ENCODE data around the gene OASL.

Gene OASL

DNA sequence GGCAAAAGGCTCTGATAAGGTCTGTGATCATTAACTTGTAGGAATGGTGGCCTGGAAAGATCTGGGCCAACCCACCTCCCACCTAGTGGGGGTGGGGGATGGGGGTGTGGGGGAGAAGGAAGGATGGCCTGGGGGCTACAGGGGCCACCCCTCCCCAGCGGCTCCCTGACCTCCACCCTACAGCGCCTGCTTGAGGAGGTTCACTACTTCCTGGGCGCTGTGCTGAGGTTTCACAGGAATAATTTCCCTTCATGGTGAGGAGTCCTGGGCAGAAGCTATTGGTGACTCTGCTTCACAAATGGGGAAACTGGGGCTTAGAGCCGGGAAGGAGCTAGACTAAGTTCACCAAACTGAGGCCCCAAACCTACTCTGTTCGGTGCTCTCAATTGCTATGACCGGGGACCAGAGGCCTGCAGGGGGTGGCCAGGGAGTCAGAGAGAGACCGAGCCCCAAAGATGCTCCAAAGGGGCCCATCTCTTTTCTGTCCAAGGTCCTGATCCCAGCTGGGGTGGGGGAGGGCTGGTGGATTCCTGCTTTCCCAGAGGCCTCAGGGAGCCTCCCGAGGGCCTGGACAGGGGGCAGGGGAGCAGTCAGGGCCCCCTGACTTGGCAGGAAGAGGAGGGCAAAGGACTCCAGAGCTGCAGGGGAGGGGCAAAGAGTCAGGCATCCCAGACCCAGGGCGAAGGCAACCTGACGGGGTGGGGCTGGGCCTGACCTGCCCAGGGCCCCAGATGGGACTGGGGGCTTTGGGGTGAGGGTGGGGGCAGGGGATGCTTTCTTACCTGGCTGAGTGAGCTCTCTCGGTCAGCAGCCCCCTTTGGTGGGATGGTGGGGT is 59.0 kb downstream of the OASL start:
- no peaks in the 10 kb centered on the region for H3K27me3 ChIP-seq (ENCODE audit: control insufficient read depth in 1 of 2, insufficient read depth in 2 of 2, low read length in 2 of 2)
- H3K36me3 ChIP-seq (ENCODE audit: control insufficient read depth in 1 of 2, insufficient read depth in 2 of 2, low read length in 2 of 2), result peaks cover 2 to 5% of the 10 kb centered on the region in 2 donors
- H3K4me1 ChIP-seq (ENCODE audit: control insufficient read depth in 1 of 2, insufficient read depth in 2 of 2, low read length in 2 of 2), result peaks cover 22 to 34% of the 10 kb centered on the region in 2 donors
- peak overlapping the region; percentile 84 to 86 for H3K4me3 ChIP-seq (ENCODE audit: low read depth in 1 of 2, low read length in 2 of 2)
- no peaks in the 10 kb centered on the region for H3K9me3 ChIP-seq (ENCODE audit: control insufficient read depth in 1 of 2, low read length in 2 of 2)
- H3K27ac ChIP-seq (ENCODE audit: low read depth, low read length), result peak overlapping the region; percentile 75
- peak overlapping the region; percentile 87 to 88 for H3K9ac ChIP-seq (ENCODE audit: low read depth in 1 of 2, low read length in 2 of 2)

GRCh38 chr12:120979220-120979861 is 59.7 kb downstream of the OASL start:
- peak overlapping the region; percentile 87 to 88 for H3K9ac ChIP-seq (ENCODE audit: low read depth in 1 of 2, low read length in 2 of 2)
- H3K4me3 ChIP-seq (ENCODE audit: low read depth in 1 of 2, low read length in 2 of 2), result peak overlapping the region; percentile 84 to 86
- no peaks in the 10 kb centered on the region for H3K27me3 ChIP-seq (ENCODE audit: control insufficient read depth in 1 of 2, insufficient read depth in 2 of 2, low read length in 2 of 2)

GRCh38 chr12:120978296-120979219 is 60.5 kb downstream of the OASL start, which contains the start of gene HNF1A:
TSS of gene HNF1A (plus strand) at chr12:120978543. CDS start at chr12:120978769, 226 bp downstream.
- H3K4me1 ChIP-seq (ENCODE audit: control insufficient read depth in 1 of 2, insufficient read depth in 2 of 2, low read length in 2 of 2), result peaks cover 19 to 29% of the 10 kb centered on the region in 2 donors
- peaks cover 5 to 9% of the 10 kb centered on the region in 2 donors for H3K36me3 ChIP-seq (ENCODE audit: control insufficient read depth in 1 of 2, insufficient read depth in 2 of 2, low read length in 2 of 2)
- no peaks in the 10 kb centered on the region for H3K9me3 ChIP-seq (ENCODE audit: control insufficient read depth in 1 of 2, low read length in 2 of 2)
- peak within 1 kb of the TSS; percentile 87 to 88 for H3K9ac ChIP-seq (ENCODE audit: low read depth in 1 of 2, low read length in 2 of 2)
- H3K27me3 ChIP-seq (ENCODE audit: control insufficient read depth in 1 of 2, insufficient read depth in 2 of 2, low read length in 2 of 2), result no peaks in the 10 kb centered on the region
- peak within 1 kb of the TSS; percentile 84 to 86 for H3K4me3 ChIP-seq (ENCODE audit: low read depth in 1 of 2, low read length in 2 of 2)
- peak within 1 kb of the TSS; percentile 84 for H3K27ac ChIP-seq (ENCODE audit: low read depth, low read length)

More at GRCh38 chr12:120979220-120979861, 59.7 kb downstream of the OASL start:
- peaks cover 2 to 5% of the 10 kb centered on the region in 2 donors for H3K36me3 ChIP-seq (ENCODE audit: control insufficient read depth in 1 of 2, insufficient read depth in 2 of 2, low read length in 2 of 2)
- H3K9me3 ChIP-seq (ENCODE audit: control insufficient read depth in 1 of 2, low read length in 2 of 2), result no peaks in the 10 kb centered on the region
- H3K4me1 ChIP-seq (ENCODE audit: control insufficient read depth in 1 of 2, insufficient read depth in 2 of 2, low read length in 2 of 2), result peaks cover 22 to 28% of the 10 kb centered on the region in 2 donors
- peak overlapping the region; percentile 84 for H3K27ac ChIP-seq (ENCODE audit: low read depth, low read length)

DNA sequence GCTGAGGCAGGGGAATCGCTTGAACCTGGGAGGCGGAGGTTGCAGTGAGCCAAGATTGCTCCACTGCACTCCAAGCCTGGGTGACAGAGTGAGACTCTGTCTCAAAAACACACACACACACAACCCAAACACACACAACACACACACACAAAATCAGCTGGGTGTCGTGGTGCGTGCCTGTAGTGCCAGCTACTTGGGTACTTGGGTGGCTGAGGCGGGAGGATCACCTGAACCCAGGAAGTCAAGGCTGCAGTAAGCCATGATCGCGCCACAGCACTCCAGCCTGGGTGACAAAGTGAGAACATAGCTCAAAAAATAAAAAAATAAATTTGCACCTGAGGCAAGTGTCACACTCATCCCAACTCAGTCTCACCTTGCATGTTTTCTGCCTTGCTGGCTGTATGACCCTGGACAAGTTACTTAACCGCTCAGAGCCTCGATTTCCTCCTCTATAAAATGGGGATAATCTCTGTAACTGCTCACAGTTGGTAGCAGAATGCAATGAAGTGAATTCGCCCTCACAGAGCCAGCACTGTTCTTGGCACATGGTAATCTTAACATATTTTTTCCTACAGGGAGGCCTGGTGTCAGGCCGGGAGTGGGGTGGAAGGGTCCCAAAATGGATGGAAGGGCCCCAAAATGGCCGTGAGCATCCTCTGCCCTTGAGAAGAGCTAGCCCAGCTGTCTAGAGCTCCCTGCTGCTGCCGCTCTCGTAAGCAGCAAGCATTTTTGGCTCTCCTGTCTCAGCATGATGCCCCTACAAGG is 61.3 kb downstream of the OASL start:
- Histone ChIP-seq H3K4me3 (ENCODE audit: low read depth in 1 of 2, low read length in 2 of 2) (peak overlapping the region; percentile 84 to 86), H3K4me1 (ENCODE audit: control insufficient read depth in 1 of 2, insufficient read depth in 2 of 2, low read length in 2 of 2) (peaks cover 18 to 27% of the 10 kb centered on the region in 2 donors), H3K9ac (ENCODE audit: low read depth in 1 of 2, low read length in 2 of 2) (peak overlapping the region; percentile 64 to 88), H3K27ac (ENCODE audit: low read depth, low read length) (peak overlapping the region; percentile 47), H3K36me3 (ENCODE audit: control insufficient read depth in 1 of 2, insufficient read depth in 2 of 2, low read length in 2 of 2) (peaks cover 7 to 15% of the 10 kb centered on the region in 2 donors), H3K9me3 (ENCODE audit: control insufficient read depth in 1 of 2, low read length in 2 of 2) (no peaks in the 10 kb centered on the region), H3K27me3 (ENCODE audit: control insufficient read depth in 1 of 2, insufficient read depth in 2 of 2, low read length in 2 of 2) (no peaks in the 10 kb centered on the region)

- H3K36me3 ChIP-seq (ENCODE audit: control insufficient read depth in 1 of 2, insufficient read depth in 2 of 2, low read length in 2 of 2), result peaks cover 13 to 36% of the 10 kb centered on the region in 2 donors
- no peaks in the 10 kb centered on the region for H3K27me3 ChIP-seq (ENCODE audit: control insufficient read depth in 1 of 2, insufficient read depth in 2 of 2, low read length in 2 of 2)
- no peak overlapping the region for H3K27ac ChIP-seq (ENCODE audit: low read depth, low read length)
- H3K9me3 ChIP-seq (ENCODE audit: control insufficient read depth in 1 of 2, low read length in 2 of 2), result no peaks in the 10 kb centered on the region
- no peak overlapping the region for H3K4me3 ChIP-seq (ENCODE audit: low read depth in 1 of 2, low read length in 2 of 2)
- peaks cover 16 to 27% of the 10 kb centered on the region in 2 donors for H3K4me1 ChIP-seq (ENCODE audit: control insufficient read depth in 1 of 2, insufficient read depth in 2 of 2, low read length in 2 of 2)
- H3K9ac ChIP-seq (ENCODE audit: low read depth in 1 of 2, low read length in 2 of 2), result no peak overlapping the region
These were observed 66.0 kb downstream of the OASL start for GRCh38 chr12:120972870-120973543.

DNA sequence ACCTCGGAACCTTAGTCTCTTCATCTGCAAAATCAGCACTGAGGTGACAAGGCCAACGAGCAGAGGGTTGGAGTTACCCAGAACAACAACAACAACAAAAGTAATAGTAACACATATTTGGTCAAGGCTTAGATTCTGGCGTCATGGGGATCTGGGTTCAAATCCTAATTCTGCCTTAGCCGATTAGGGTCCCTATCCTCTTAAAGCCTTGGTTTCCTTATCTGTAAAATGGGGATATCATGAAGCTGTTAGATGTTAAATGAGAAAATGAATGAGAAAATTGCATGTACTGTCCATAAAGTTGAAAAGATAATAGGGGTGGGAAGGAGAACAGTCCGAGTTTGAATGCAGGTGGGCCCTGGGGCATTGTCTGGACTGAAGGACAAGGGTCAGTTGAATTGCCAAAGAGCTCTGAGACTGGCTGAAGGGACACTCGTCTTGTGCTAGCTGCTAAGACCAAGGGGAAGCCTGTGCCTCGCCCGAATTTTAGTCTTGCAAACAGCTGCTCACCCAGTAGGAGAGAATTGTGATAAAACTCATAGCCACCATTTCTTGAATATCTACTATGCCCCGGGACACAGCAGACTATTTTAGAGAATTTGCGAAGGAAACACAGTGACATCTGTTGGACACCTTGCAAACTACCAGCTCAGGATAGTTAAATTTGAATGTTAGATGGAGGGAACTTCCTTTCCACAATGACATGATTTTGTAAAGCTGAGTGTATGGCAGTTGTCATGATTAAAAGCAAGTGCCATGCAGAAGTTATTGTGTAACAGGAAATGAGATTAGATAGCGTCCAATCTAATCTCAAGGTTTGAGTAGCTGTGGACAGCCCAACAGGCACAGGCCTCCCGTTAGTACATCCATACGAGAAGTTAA is 67.5 kb downstream of the OASL start:
- H3K4me3 ChIP-seq (ENCODE audit: low read depth in 1 of 2, low read length in 2 of 2), result no peak overlapping the region
- no peaks in the 10 kb centered on the region for H3K27me3 ChIP-seq (ENCODE audit: control insufficient read depth in 1 of 2, insufficient read depth in 2 of 2, low read length in 2 of 2)
- no peak overlapping the region for H3K27ac ChIP-seq (ENCODE audit: low read depth, low read length)
- peaks cover 13 to 36% of the 10 kb centered on the region in 2 donors for H3K36me3 ChIP-seq (ENCODE audit: control insufficient read depth in 1 of 2, insufficient read depth in 2 of 2, low read length in 2 of 2)
- H3K9ac ChIP-seq (ENCODE audit: low read depth in 1 of 2, low read length in 2 of 2), result no peak overlapping the region
- no peaks in the 10 kb centered on the region for H3K9me3 ChIP-seq (ENCODE audit: control insufficient read depth in 1 of 2, low read length in 2 of 2)
- peaks cover 16 to 27% of the 10 kb centered on the region in 2 donors for H3K4me1 ChIP-seq (ENCODE audit: control insufficient read depth in 1 of 2, insufficient read depth in 2 of 2, low read length in 2 of 2)

- Histone ChIP-seq H3K36me3 (ENCODE audit: control insufficient read depth in 1 of 2, insufficient read depth in 2 of 2, low read length in 2 of 2) (peaks cover 13 to 36% of the 10 kb centered on the region in 2 donors), H3K4me3 (ENCODE audit: low read depth in 1 of 2, low read length in 2 of 2) (no peak overlapping the region), H3K27ac (ENCODE audit: low read depth, low read length) (no peak overlapping the region), H3K4me1 (ENCODE audit: control insufficient read depth in 1 of 2, insufficient read depth in 2 of 2, low read length in 2 of 2) (peaks cover 16 to 26% of the 10 kb centered on the region in 2 donors), H3K9me3 (ENCODE audit: control insufficient read depth in 1 of 2, low read length in 2 of 2) (no peaks in the 10 kb centered on the region), H3K27me3 (ENCODE audit: control insufficient read depth in 1 of 2, insufficient read depth in 2 of 2, low read length in 2 of 2) (no peaks in the 10 kb centered on the region), H3K9ac (ENCODE audit: low read depth in 1 of 2, low read length in 2 of 2) (no peak overlapping the region)
These were observed 68.7 kb downstream of the OASL start for GRCh38 chr12:120970310-120970709.
